CD4-positive, alpha-beta T cell (primary cell): ENCODE results near the gene PHF12. TPM values are rescaled to one million over a fixed set of nuclear protein-coding genes. Genes with fewer than 3 reads are reported as not detected.

Source experiments
- ATAC-seq: fragments of 200-7000 bp; cut with Tn5 transposase; one replicate; pipeline ENCODE4 v1.10.0; 2022; ENCODE audit warnings: mild to moderate bottlenecking; ENCODE audit not compliant: poor library complexity
- CTCF ChIA-PET: fragments of 350-600 bp; sonication (Branson Sonifier 250); formaldehyde crosslinking; loops from one replicate; lab custom pipeline; 2021; ENCODE audit warnings: antibody characterized with exemption, inconsistent platforms; lab: Charles Lee
- POLR2A ChIA-PET: fragments of 350-600 bp; sonication (Branson Sonifier 250); formaldehyde crosslinking; loops from one replicate; lab custom pipeline; 2021; ENCODE audit warnings: antibody characterized with exemption, inconsistent platforms; lab: Charles Lee
- DNase-seq, 14 experiments: peaks; one replicate each; pipeline ENCODE4 v3.0.0-alpha.2; 2013 to 2020; ENCODE audit warnings: mixed read lengths in 2 of 14
- H3K27ac ChIP-seq, 2 donors: one replicate each; pipeline versions ENCODE4 v1.5.1 to v1.7.0; 2013; ENCODE audit warnings: low read length in 2 of 2, low read depth in 1 of 2, mild to moderate bottlenecking in 1 of 2
- H3K27me3 ChIP-seq, 2 experiments: 1 replicate in 1 of 2; 2 replicates in 1 of 2; pipeline versions ENCODE4 v1.6.1 to v1.7.0; 2013; ENCODE audit warnings: low read length in 2 of 2, control low read depth in 1 of 2, mild to moderate bottlenecking in 1 of 2, moderate library complexity in 1 of 2; ENCODE audit not compliant: insufficient read depth in 2 of 2, control insufficient read depth in 1 of 2
- H3K36me3 ChIP-seq: one replicate; pipeline ENCODE4 v1.6.1; 2013; ENCODE audit warnings: low read length, control low read depth; ENCODE audit not compliant: insufficient read depth
- H3K4me1 ChIP-seq: one replicate; pipeline ENCODE4 v1.6.1; 2013; ENCODE audit warnings: low read length, control low read depth; ENCODE audit not compliant: insufficient read depth
- H3K4me3 ChIP-seq: one replicate; pipeline ENCODE4 v1.5.1; 2013; ENCODE audit warnings: mild to moderate bottlenecking, low read length, moderate library complexity
- H3K9me3 ChIP-seq, 2 experiments: 1 replicate in 1 of 2; 2 replicates in 1 of 2; pipeline versions ENCODE4 v1.6.1 to v1.7.0; 2013; ENCODE audit warnings: low read length in 2 of 2, mild to moderate bottlenecking in 2 of 2, control low read depth in 1 of 2, moderate library complexity in 1 of 2; ENCODE audit not compliant: control insufficient read depth in 1 of 2, insufficient read depth in 1 of 2
- H3K27ac Mint-ChIP-seq: one replicate; pipeline ENCODE4 v1.8.0; 2020; ENCODE audit warnings: mixed read lengths
- H3K27me3 Mint-ChIP-seq: one replicate; pipeline ENCODE4 v1.8.0; 2021; ENCODE audit warnings: mixed read lengths
- H3K36me3 Mint-ChIP-seq: one replicate; pipeline ENCODE4 v1.8.0; 2021; ENCODE audit warnings: low read depth, mixed read lengths
- H3K4me1 Mint-ChIP-seq: one replicate; pipeline ENCODE4 v1.8.0; 2021; ENCODE audit warnings: low read depth, mixed read lengths
- H3K4me3 Mint-ChIP-seq: one replicate; pipeline ENCODE4 v1.8.0; 2020; ENCODE audit warnings: mild to moderate bottlenecking, mixed read lengths
- H3K9me3 Mint-ChIP-seq: one replicate; pipeline ENCODE4 v1.8.0; 2020; ENCODE audit warnings: mixed read lengths
- CTCF ChIP-seq: fragments of 200-600 bp; IDR thresholded peaks from one replicate; pipeline ENCODE4 v1.8.0; 2022; ENCODE audit warnings: antibody characterized with exemption, mild to moderate bottlenecking
- intact Hi-C, 2 experiments: fragments of 100-400 bp; cut with DNase I in 1 of 2; cut with micrococcal nuclease in 1 of 2; formaldehyde crosslinking; loops; one replicate each; pipeline versions ENCODE4 v1.15.1 to v1.9.0; 2023 to 2025; cut with DNase I, micrococcal nuclease
- total RNA-seq, 174 experiments: library from RNA in 2 of 174; stranded (reverse) in 2 of 174; gene quantifications; one replicate each; pipeline ENCODE4 v1.2.3 and lab custom pipeline; 2021 to 2026

Gene PHF12
- total RNA-seq, 2 experiments from 2014 or later, result 232 to 247 TPM

GRCh38 chr17:28948342-28948741 lies 3.0 kb downstream of the PHF12 start:
- Mint-ChIP-seq H3K27ac (peak overlapping the region; percentile 97), H3K36me3 (peaks cover 62% of the 10 kb centered on the region), H3K27me3 (no peaks in the 10 kb centered on the region), H3K4me1 (peaks cover 51% of the 10 kb centered on the region), H3K4me3 (peak overlapping the region; percentile 96), H3K9me3 (no peaks in the 10 kb centered on the region)
- Histone ChIP-seq H3K27ac (peak overlapping the region; percentile 77 to 90), H3K4me1 (peaks cover 57% of the 10 kb centered on the region), H3K27me3 (no peaks in the 10 kb centered on the region), H3K4me3 (peak overlapping the region; percentile 90), H3K9me3 (no peaks in the 10 kb centered on the region), H3K36me3 (peaks cover 16% of the 10 kb centered on the region)
- intact Hi-C loops, result loop anchor here in 1 of 2 experiments (1.0 to 5.0 kb wide), 2 partner anchors 44 to 106 kb away; partner anchors contain the start of gene FAM222B
- CTCF ChIA-PET, result interaction anchor here (1.0 to 5.7 kb wide), 6 partner anchors 18 to 221 kb away, joined by 3 to 56 read pairs (median 8); partner anchors contain the start of genes DHRS13, NEK8 and TLCD1
- ATAC-seq, result no peak
- POLR2A ChIA-PET, result interaction anchor here (0.7 to 10.3 kb wide), 8 partner anchors 9 to 286 kb away, joined by 3 to 150 read pairs (median 10); partner anchors contain the start of genes DHRS13, NEK8, SDF2 and SUPT6H
- no peak for DNase-seq
- TF ChIP-seq CTCF, result no peak

GRCh38 chr17:28947639-28948038 lies 3.7 kb downstream of the PHF12 start:
- intact Hi-C loops, result loop anchor here in 1 of 2 experiments (1.0 to 5.0 kb wide), 2 partner anchors 43 to 105 kb away; partner anchors contain the start of gene FAM222B
- POLR2A ChIA-PET, result interaction anchor here (0.7 to 10.3 kb wide), 4 partner anchors 10 to 228 kb away, joined by 3 to 150 read pairs (median 4); partner anchors contain the start of gene RPL23A
- Histone ChIP-seq H3K27ac (peak overlapping the region in 1 of 2 donors; percentile 77), H3K36me3 (peaks cover 22% of the 10 kb centered on the region), H3K27me3 (no peaks in the 10 kb centered on the region), H3K9me3 (no peaks in the 10 kb centered on the region), H3K4me1 (peaks cover 50% of the 10 kb centered on the region), H3K4me3 (no peak overlapping the region)
- TF ChIP-seq CTCF, result no peak
- Mint-ChIP-seq H3K27me3 (no peaks in the 10 kb centered on the region), H3K27ac (peak overlapping the region; percentile 97), H3K9me3 (no peaks in the 10 kb centered on the region), H3K4me3 (peak overlapping the region; percentile 96), H3K36me3 (peaks cover 68% of the 10 kb centered on the region), H3K4me1 (peaks cover 57% of the 10 kb centered on the region)
- CTCF ChIA-PET, result interaction anchor here (0.6 to 3.0 kb wide), 4 partner anchors 22 to 184 kb away, joined by 3 to 13 read pairs (median 3); no protein-coding TSS in a partner anchor
- peak in 3 of 14 experiments; percentile 23 to 47 (median 28) for DNase-seq
- ATAC-seq, result no peak

GRCh38 chr17:28946239-28946638 lies 5.1 kb downstream of the PHF12 start:
- Histone ChIP-seq H3K4me1 (peaks cover 54% of the 10 kb centered on the region), H3K36me3 (peaks cover 22% of the 10 kb centered on the region), H3K27me3 (no peaks in the 10 kb centered on the region), H3K4me3 (no peak overlapping the region), H3K9me3 (no peaks in the 10 kb centered on the region), H3K27ac (peak overlapping the region in 1 of 2 donors; percentile 20)
- Mint-ChIP-seq H3K27ac (peak overlapping the region; percentile 85), H3K4me3 (peak overlapping the region; percentile 96), H3K27me3 (no peaks in the 10 kb centered on the region), H3K4me1 (peaks cover 66% of the 10 kb centered on the region), H3K36me3 (peaks cover 75% of the 10 kb centered on the region), H3K9me3 (no peaks in the 10 kb centered on the region)
- ChIA-PET CTCF (interaction anchor here (0.6 to 1.9 kb wide), 4 partner anchors 17 to 219 kb away, joined by 3 to 4 read pairs (median 4); partner anchors contain the start of gene DHRS13), POLR2A (interaction anchor here (1.1 to 10.3 kb wide), 2 partner anchors 9 to 19 kb away, joined by 5 to 150 read pairs; no protein-coding TSS in a partner anchor)
- no peak for TF ChIP-seq CTCF
- DNase-seq (peak in 2 of 14 experiments; percentile 28 to 30), ATAC-seq (no peak)
- intact Hi-C loops, result loop anchor here in 1 of 2 experiments (5.0 kb wide), 1 partner anchor 104 kb away; the partner anchor contains the start of gene FAM222B
